Thymus (tissue), 11 donors: Measurements from ENCODE around the gene PIP4K2B. TPM values are rescaled to one million over a fixed set of nuclear protein-coding genes. Genes with fewer than 3 reads are reported as not detected.
"Not testable (repeated sequence)": the region's sequence is repeated elsewhere in the genome, so short reads cannot be mapped to it uniquely, and the experiment has no call there.

Source experiments
- DNase-seq, 9 donors: peaks; one replicate each; pipeline ENCODE4 v3.0.0-alpha.2; 2013; ENCODE audit warnings: low spot score in 9 of 9, low read depth in 6 of 9, missing footprints in 1 of 9
- H3K27ac ChIP-seq, 2 donors: one replicate each; pipeline ENCODE4 v1.5.1; 2013; ENCODE audit warnings: control low read depth in 1 of 2, low read depth in 1 of 2, low read length in 1 of 2, mild to moderate bottlenecking in 1 of 2, moderate library complexity in 1 of 2
- H3K27me3 ChIP-seq, 2 donors: one replicate each; pipeline ENCODE4 v1.5.1; 2013; ENCODE audit warnings: low read length in 1 of 2; ENCODE audit not compliant: control insufficient read depth in 2 of 2, insufficient read depth in 1 of 2
- H3K36me3 ChIP-seq, 2 donors: one replicate each; pipeline ENCODE4 v1.5.1; 2013; ENCODE audit warnings: low read length in 1 of 2, mild to moderate bottlenecking in 1 of 2, moderate library complexity in 1 of 2; ENCODE audit not compliant: control insufficient read depth in 2 of 2, insufficient read depth in 2 of 2
- H3K4me1 ChIP-seq, 2 donors: one replicate each; pipeline ENCODE4 v1.5.1; 2013; ENCODE audit warnings: low read length in 2 of 2; ENCODE audit not compliant: control insufficient read depth in 2 of 2, insufficient read depth in 2 of 2
- H3K4me3 ChIP-seq, 2 donors: one replicate each; pipeline ENCODE4 v1.5.1; 2013; ENCODE audit warnings: low read length in 2 of 2, control low read depth in 1 of 2, mild to moderate bottlenecking in 1 of 2
- H3K9me3 ChIP-seq, 2 donors: one replicate each; pipeline ENCODE4 v1.5.1; 2013; ENCODE audit warnings: low read length in 1 of 2, mild to moderate bottlenecking in 1 of 2; ENCODE audit not compliant: control insufficient read depth in 2 of 2, insufficient read depth in 1 of 2
- WGBS: extraction: QIAGEN DNeasy Blood & Tissue Kit; methylation state at CpG from one replicate; pipeline ENCODE4 v1.1.7; 2013; 5-methylcytosine and 5-hydroxymethylcytosine counted together
- polyA plus RNA-seq: library from polyadenylated mRNA; stranded (reverse); fragments of 200-250 nt; gene quantifications from one replicate; pipeline ENCODE4 v1.2.3, GENCODE V29; 2013
- total RNA-seq: library from RNA; stranded (reverse); fragments of 120-200 nt; gene quantifications from one replicate; pipeline ENCODE4 v1.2.4, GENCODE V29; 2013
- donor health status: healthy.

PIP4K2B gene
- total and polyA plus RNA-seq, 2 donors, result 15.9 to 17.8 TPM

DNA sequence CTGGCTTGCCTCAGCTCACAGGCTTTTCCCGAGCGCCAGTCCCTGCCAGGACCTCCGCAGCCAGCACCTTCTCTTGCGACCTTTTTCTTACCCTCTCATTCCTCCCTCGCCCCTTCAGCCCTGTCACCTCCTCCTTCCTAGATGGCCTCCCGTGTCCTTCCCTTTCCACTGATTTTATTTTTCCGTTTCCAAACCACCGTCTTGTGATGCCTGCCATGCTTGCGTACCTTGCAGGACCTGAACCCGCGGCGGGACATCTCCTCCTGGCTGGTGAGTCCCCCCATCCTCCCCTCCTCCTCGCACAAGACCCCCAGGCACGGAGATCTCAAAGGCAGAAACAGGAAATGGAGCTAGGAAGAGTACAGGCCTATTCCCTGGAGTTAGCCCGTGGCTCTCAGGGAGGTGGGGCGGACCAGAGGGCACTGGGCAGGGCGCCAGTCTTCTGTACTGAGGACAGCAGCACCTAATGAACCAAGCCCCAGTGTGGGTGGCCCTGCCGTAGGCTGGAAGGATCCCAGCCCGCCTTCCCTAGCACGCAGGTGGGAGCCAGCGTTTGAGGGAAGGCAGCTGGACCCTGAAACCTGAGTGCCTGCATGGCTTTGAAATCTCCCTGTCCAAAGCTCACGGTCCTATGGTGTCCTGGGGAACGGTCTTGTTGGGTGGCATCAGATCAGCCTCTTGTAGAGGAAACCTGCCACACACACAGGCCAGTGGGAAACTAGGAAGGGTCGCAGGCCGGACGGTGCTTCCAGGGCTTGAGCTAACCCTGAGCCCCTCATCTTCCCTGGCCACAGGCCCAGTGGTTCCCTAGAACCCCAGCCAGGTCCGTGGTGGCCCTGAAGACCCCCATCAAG is 68.6 kb downstream of the PIP4K2B start:
- peak in 1 of 9 donors; percentile 31 for DNase-seq
- Histone ChIP-seq H3K27me3 (peaks cover 0 to under 1% of the 10 kb centered on the region in 2 donors), H3K4me3 (peak overlapping the region; percentile 46 to 57), H3K4me1 (peaks cover 30 to 68% of the 10 kb centered on the region in 2 donors), H3K36me3 (peaks cover 0 to 3% of the 10 kb centered on the region in 2 donors), H3K9me3 (peaks cover 0 to 14% of the 10 kb centered on the region in 2 donors), H3K27ac (peak overlapping the region; percentile 60 to 82)
- WGBS, result 52% methylated on average over 27 of the region's 27 CpGs

DNA sequence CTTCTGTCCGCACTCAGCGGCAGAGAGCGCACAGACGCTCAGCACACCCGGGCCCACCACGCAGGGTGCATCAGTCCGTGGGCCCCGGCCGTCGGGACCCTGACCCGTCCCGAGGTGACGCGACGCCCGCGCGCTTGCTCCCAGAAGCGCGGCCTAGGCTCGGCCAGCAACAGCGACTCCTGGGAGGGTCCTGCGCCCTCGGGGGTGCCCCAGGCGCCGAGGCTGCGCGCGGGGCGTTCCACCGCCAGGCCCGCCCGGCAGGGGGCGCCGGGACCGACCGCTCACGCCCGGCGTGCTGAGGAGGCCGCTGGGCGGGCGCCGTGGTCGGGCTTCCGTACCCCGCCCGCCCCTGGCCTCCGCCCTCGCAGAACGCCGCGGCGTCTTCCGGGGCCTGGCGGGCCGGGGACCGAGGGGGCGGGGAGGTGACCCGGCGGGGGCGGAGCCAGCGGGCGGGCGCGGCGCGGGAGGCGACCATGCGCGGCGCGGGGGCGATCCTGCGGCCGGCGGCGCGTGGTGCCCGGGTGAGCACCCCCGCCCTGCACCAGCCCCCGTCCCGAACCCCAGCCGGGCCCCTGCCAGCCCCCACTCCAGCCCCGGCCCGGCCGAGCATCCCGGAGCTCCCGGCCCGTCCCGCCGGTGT is 69.3 kb downstream of the PIP4K2B start, which contains the start of gene CISD3:
CISD3 (plus strand) TSS at position 456 of the 640 bp plus-strand sequence; CDS start at position 474, 18 bp downstream.
- Histone ChIP-seq H3K27ac (peak within 1 kb of the TSS; percentile 60 to 90), H3K27me3 (no peaks in the 10 kb centered on the region), H3K36me3 (peaks cover 4 to 10% of the 10 kb centered on the region in 2 donors), H3K9me3 (peaks cover 0 to 10% of the 10 kb centered on the region in 2 donors), H3K4me1 (peaks cover 30 to 68% of the 10 kb centered on the region in 2 donors), H3K4me3 (peak within 1 kb of the TSS; percentile 46 to 57)
- peak in 5 of 9 donors; percentile 71 to 89 (median 85) for DNase-seq
- WGBS, result 1% methylated on average over 92 of the region's 92 CpGs

DNA sequence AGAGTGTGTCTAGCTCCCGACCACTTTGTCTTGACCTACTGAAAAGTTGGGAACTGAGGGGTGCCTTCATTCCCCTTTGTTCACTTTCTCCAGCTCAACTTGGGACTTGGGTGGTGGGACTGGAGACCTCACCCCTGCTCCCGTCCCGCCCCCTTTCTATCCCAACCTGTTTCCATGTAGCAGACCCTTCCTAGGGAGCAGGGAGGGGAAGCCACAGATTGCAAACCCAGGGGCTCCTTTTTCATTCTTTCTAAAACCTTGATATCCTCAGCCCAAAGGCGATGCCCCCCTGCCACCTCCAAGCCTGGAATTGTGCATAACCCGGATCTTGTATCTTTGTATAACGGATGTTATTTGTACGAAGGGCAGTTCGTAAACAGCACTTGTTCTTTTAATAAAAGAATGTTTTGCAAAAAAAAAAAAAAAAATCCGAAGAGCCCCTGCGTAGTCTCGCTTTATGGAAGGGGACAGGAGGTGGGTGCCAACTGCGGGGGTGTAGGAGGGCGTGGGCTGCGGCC is 69.9 kb downstream of the PIP4K2B start:
- Histone ChIP-seq H3K27me3 (no peaks in the 10 kb centered on the region), H3K36me3 (peaks cover 9 to 14% of the 10 kb centered on the region in 2 donors), H3K9me3 (peaks cover 0 to 10% of the 10 kb centered on the region in 2 donors), H3K4me1 (peaks cover 30 to 62% of the 10 kb centered on the region in 2 donors), H3K4me3 (peak overlapping the region; percentile 39 to 57), H3K27ac (peak overlapping the region; percentile 40 to 90)
- no peak for DNase-seq
- 44% methylated on average over 14 of the region's 14 CpGs for WGBS

DNA sequence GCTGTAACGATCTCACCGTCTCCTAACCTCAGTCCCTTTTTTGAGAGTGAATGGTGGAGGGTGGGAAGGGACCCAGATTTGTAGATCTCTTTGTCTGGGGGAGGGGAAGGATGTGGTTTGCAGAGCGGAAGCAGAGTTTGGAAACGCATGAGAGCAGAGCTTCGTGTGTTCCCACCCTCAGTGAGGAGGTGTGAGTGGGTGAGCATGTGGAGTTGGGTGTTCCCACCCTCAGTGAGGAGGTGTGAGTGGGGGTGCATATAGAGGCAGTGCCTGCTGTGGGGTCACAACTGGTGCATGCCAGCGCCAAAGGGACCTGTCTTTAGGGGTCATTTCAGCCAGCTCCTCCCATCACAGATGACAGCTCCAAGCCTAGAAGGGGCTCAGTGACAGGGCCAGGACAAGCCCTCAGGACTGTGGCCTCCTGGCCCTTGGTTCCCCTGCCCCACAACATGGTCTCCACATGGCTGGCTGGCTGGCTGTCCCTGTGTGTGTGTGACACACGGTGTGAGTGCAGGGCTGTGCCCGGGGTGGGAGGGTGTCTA is 71.0 kb downstream of the PIP4K2B start:
- Histone ChIP-seq H3K4me1 (peaks cover 30 to 57% of the 10 kb centered on the region in 2 donors), H3K9me3 (peaks cover 0 to 10% of the 10 kb centered on the region in 2 donors), H3K4me3 (no peak overlapping the region), H3K27me3 (no peaks in the 10 kb centered on the region), H3K36me3 (peaks cover 15 to 18% of the 10 kb centered on the region in 2 donors), H3K27ac (peak overlapping the region; percentile 83 to 88)
- peak; percentile 69 to 95 (median 84) for DNase-seq
- 32% methylated on average over 8 of the region's 8 CpGs for WGBS

DNA sequence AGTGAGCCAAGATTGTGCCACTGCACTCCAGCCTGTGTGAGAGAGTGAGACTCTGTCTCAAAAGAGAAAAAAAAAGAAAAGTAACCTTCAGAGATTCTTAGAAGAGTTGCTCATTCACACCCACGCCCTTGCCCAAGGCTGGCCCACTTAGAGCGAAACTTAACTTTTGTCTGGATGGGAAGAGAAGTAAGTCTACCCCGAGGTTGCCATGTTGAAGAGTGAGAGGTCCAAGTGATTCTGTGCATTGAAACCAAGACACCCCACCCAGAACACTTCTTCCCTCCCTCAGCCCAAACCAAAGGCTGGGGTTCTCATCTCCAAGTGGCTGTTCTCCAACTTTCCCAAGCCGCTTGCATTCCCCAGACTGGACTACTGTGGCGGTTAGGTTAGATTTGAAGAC is 71.6 kb downstream of the PIP4K2B start:
- Histone ChIP-seq H3K27me3 (no peaks in the 10 kb centered on the region), H3K4me3 (peak overlapping the region in 1 of 2 donors; percentile 10), H3K36me3 (peaks cover 21 to 24% of the 10 kb centered on the region in 2 donors), H3K9me3 (peaks cover 0 to 10% of the 10 kb centered on the region in 2 donors), H3K4me1 (peaks cover 30 to 57% of the 10 kb centered on the region in 2 donors), H3K27ac (peak overlapping the region; percentile 83 to 88)
- peak in 1 of 9 donors; percentile 51 for DNase-seq
- 90% methylated on average over 5 of the region's 5 CpGs for WGBS

DNA sequence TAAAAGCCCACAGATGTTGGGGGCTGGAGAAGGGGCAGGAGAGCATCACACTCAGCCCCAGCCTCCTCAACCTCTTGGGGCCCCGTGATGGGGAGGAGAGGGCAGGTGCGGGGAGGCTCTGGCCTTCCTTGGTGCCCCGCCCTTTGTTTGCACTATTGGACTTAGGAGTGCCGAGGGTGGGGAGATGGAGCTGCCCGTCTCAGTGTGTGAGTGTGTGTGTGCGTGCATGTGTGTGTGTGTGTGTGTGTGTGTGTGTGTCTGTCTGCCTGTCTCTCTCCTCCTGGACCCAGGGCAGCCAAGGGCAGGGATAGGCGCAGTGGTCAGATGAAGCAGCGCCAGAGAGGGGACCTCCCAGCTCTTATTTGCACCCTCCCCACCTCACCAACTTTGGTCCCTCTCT is 73.2 kb downstream of the PIP4K2B start:
- not testable (repeated sequence) for DNase-seq, H3K27me3 ChIP-seq, H3K27ac ChIP-seq, H3K9me3 ChIP-seq, H3K4me3 ChIP-seq
- H3K36me3 ChIP-seq, result peaks cover 35 to 40% of the 10 kb centered on the region in 2 donors
- H3K4me1 ChIP-seq, result peaks cover 30 to 46% of the 10 kb centered on the region in 2 donors
- 96% methylated on average over 8 of the region's 8 CpGs for WGBS

DNA sequence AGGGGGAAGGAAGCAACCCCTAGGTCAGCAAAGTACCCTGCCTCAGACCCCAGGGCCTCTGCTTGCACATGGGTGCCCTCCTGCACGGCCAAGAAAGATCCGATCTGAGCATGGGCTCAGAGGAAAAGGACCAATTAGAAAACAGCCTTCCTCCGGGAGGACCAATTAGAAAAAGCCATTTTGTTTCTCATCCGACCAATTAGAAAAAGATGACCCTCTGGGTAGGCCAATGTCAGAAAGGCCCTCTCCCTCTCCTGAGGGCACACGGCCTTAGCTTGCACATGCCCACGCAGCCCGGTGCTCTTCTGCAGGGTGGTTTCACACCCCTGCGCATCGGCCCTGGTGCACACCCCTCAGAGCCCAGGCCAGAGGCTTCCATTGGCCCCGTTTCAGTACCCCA is 74.3 kb downstream of the PIP4K2B start:
- Histone ChIP-seq H3K36me3 (peaks cover 45 to 50% of the 10 kb centered on the region in 2 donors), H3K27me3 (no peaks in the 10 kb centered on the region), H3K27ac (no peak overlapping the region), H3K9me3 (peaks cover 0 to 10% of the 10 kb centered on the region in 2 donors), H3K4me1 (peaks cover 28 to 38% of the 10 kb centered on the region in 2 donors), H3K4me3 (no peak overlapping the region)
- 95% methylated on average over 10 of the region's 10 CpGs for WGBS
- no peak for DNase-seq

DNA sequence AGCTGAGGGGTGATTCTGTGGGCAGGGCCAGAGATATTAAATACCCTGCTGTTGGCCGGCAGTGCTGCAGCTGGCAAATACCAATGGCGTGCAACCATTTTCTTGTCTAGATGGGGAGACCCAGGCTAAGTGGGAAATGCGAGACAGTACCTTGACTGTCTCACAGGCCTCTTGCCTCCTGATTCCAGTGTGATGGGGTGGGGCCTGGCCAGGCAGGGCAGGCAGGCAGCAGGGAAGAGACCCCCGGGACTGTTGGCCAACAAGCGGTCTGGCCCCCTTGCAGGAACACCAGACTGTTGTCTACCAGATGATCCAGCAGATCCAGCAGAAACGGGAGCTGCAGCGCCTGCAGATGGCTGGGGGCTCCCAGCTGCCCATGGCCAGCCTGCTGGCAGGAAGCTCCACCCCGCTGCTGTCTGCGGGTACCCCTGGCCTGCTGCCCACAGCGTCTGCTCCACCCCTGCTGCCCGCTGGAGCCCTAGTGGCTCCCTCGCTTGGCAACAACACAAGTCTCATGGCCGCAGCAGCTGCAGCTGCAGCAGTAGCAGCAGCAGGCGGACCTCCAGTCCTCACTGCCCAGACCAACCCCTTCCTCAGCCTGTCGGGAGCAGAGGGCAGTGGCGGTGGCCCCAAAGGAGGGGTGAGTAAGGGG is 74.9 kb downstream of the PIP4K2B start:
- peaks cover 51 to 56% of the 10 kb centered on the region in 2 donors for H3K36me3 ChIP-seq
- no peak overlapping the region for H3K4me3 ChIP-seq
- no peaks in the 10 kb centered on the region for H3K27me3 ChIP-seq
- DNase-seq, result no peak
- no peak overlapping the region for H3K27ac ChIP-seq
- H3K4me1 ChIP-seq, result peaks cover 24 to 33% of the 10 kb centered on the region in 2 donors
- WGBS, result 90% methylated on average over 16 of the region's 16 CpGs
- peaks cover 0 to 10% of the 10 kb centered on the region in 2 donors for H3K9me3 ChIP-seq
